OCI-LY1 (cell line): ENCODE measurements around the gene PES1.

Source experiments
- CTCF ChIP-seq: fragments of 200-600 bp; sonication (generic), shearing (Covaris generic); IDR thresholded peaks from 2 replicates; pipeline ENCODE4 v1.5.1; 2017; ENCODE audit warnings: mild to moderate bottlenecking, antibody characterized with exemption, low read length, moderate library complexity, mixed read lengths
- EZH2 ChIP-seq: fragments of 200-600 bp; sonication (generic), shearing (Covaris generic); IDR thresholded peaks from 2 replicates; pipeline ENCODE4 v1.8.0; 2017; ENCODE audit warnings: borderline replicate concordance, mixed run types, mild to moderate bottlenecking, antibody characterized with exemption, low read length, moderate library complexity, mixed read lengths

DNA sequence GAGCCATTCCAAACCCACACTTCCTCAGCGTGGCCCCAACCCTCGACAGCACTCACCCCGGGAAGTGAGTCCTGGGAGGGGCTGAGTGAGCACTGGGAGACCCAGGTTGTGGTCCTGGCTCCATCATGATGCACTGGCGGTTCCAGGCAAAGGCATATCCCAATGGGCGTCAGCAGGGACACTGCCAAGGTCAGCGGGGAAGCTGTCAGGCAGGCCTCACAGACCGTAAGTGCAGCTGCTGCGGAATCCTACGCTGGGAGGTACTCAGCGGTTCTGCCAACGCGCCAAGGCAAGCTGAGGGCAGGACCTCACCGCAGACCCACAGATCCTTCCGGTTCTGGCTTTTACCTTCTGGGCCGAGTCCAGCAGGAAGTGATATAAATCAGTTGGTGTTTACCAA lies 15.9 kb downstream of the PES1 start:
- TF ChIP-seq CTCF (no peak), EZH2 (no peak)
